Measurements from ENCODE around the gene SAG.

- no peak for TF ChIP-seq CTCF (IDR thresholded peaks at IDR 0.05; ENCODE audit: low read depth, low read length)
- no peak for TF ChIP-seq EZH2phosphoT487 (IDR thresholded peaks at IDR 0.05; ENCODE audit: low read depth)
Observed at GRCh38 chr2:233358335-233358734, 50.7 kb downstream of the SAG start.
